HG03108 (cell line): ENCODE results near the gene CEACAM6.
"Not testable (repeated sequence)": the region's sequence is repeated elsewhere in the genome, so short reads cannot be mapped to it uniquely, and the experiment has no call there.

Source experiments
- ATAC-seq: cut with Tn5 transposase; IDR thresholded peaks from one replicate; pipeline ENCODE4 v1.9.1; 2021; ENCODE audit warnings: moderate library complexity; ENCODE audit not compliant: unreplicated experiment

CEACAM6 gene

GRCh38 chr19:41746593-41747227 is 8.6 kb upstream of the CEACAM6 start:
- no peak for ATAC-seq

- no peak for ATAC-seq
These were observed 7.3 kb upstream of the CEACAM6 start for GRCh38 chr19:41748012-41748411.

GRCh38 chr19:41750248-41751134 is 4.8 kb upstream of the CEACAM6 start:
- ATAC-seq: not testable (repeated sequence)

- ATAC-seq: no peak
These were observed 2.2 kb upstream of the CEACAM6 start for GRCh38 chr19:41753159-41753558.

- no peak for ATAC-seq
These were observed 1.3 kb upstream of the CEACAM6 start for GRCh38 chr19:41753936-41754529.

- ATAC-seq: no peak
These were observed 3.5 kb downstream of the CEACAM6 start for GRCh38 chr19:41758846-41759245.

- ATAC-seq: no peak
These were observed 11.8 kb downstream of the CEACAM6 start for GRCh38 chr19:41767115-41767514.

- not testable (repeated sequence) for ATAC-seq
These were observed 12.8 kb downstream of the CEACAM6 start for GRCh38 chr19:41768105-41768504.

- no peak for ATAC-seq
These were observed 14.3 kb downstream of the CEACAM6 start for GRCh38 chr19:41769608-41770007.

GRCh38 chr19:41771410-41771809 is 16.1 kb downstream of the CEACAM6 start:
- ATAC-seq: no peak

GRCh38 chr19:41774515-41774980 is 19.2 kb downstream of the CEACAM6 start:
- no peak for ATAC-seq

GRCh38 chr19:41776700-41777099 is 21.4 kb downstream of the CEACAM6 start:
- no peak for ATAC-seq

- no peak for ATAC-seq
These were observed 28.3 kb downstream of the CEACAM6 start for GRCh38 chr19:41783612-41784011.

GRCh38 chr19:41784312-41784711 is 29.0 kb downstream of the CEACAM6 start:
- no peak for ATAC-seq

- ATAC-seq: no peak
These were observed 29.4 kb downstream of the CEACAM6 start for GRCh38 chr19:41784743-41785142.

- no peak for ATAC-seq
These were observed 30.3 kb downstream of the CEACAM6 start for GRCh38 chr19:41785653-41786052.

- no peak for ATAC-seq
These were observed 31.7 kb downstream of the CEACAM6 start for GRCh38 chr19:41787055-41787454.

- ATAC-seq: not testable (repeated sequence)
These were observed 33.2 kb downstream of the CEACAM6 start for GRCh38 chr19:41788518-41788917.

- not testable (repeated sequence) for ATAC-seq
These were observed 33.7 kb downstream of the CEACAM6 start for GRCh38 chr19:41789053-41789452.

GRCh38 chr19:41792513-41793413 is 37.4 kb downstream of the CEACAM6 start:
- ATAC-seq: no peak

GRCh38 chr19:41793414-41793727 is 38.0 kb downstream of the CEACAM6 start:
- no peak for ATAC-seq
